GM03348 (cell line): ENCODE results near the gene ADISSP.

ENCODE experiments used
- DNase-seq: peaks from one replicate; pipeline ENCODE4 v3.0.0; 2012; ENCODE audit warnings: low spot score

The ADISSP gene

GRCh38 chr20:3714092-3714491 lies 53.5 kb downstream of the ADISSP start:
- no peak for DNase-seq

DNA sequence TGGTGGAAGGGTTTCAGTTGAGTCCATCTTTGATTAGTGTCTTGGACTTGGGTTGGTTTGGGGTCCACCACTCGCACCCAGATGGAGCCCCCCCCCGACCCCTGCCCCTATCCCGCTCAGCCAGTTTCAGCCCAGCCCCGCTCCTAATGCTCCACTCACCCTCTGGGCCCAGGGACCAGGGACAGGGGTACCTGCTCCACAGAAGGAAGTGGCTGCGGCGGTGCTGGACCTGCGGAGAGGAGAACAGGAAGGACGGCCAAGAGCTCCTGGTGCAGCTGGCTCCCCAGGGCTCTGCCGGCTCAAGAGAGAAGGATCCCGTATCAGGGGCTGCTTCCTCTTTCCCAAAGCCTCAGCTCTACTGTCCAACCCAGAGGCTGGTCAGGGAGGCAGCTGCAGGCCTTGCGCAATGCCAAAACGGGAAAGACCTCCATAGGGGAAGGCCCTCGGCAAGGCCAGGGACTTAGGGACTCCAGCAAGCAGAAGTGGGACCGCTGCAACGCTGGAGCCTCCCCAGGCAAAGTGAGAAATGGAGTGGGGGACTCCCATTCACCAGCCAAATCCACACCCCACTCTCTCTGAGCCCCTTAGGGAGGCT lies 55.2 kb downstream of the ADISSP start, which contains the start of gene SIGLEC1:
TSS of gene SIGLEC1 (minus strand) at position 322 of the 595 bp plus-strand sequence. CDS start 5,472 bp downstream, outside the sequence.
- DNase-seq = no peak

GRCh38 chr20:3711484-3711941 lies 56.0 kb downstream of the ADISSP start:
- DNase-seq = no peak

GRCh38 chr20:3710703-3711483 lies 56.7 kb downstream of the ADISSP start:
- peak; percentile 93 for DNase-seq

DNA sequence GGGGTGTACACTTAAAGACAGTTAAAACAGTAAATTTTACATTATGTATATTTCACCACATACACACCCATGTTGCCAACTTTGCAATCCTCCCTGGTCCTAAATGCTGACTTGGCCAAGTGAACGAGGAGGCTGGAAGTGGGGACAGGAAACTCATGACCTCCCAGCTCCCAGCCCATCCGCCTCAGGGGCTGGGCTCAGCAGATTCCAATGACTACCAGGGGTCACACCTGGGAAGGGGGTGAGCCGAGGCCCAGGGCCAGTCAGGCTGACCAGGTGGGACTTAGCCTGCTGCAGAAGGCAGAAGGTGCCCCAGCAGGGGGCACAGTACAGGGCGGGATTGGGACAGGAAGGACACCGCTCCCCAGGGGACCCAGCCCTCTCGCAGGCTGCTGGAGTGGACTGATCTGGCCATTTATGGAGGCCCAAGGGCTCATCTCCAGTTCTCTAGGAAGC lies 57.5 kb downstream of the ADISSP start:
- DNase-seq = no peak

DNA sequence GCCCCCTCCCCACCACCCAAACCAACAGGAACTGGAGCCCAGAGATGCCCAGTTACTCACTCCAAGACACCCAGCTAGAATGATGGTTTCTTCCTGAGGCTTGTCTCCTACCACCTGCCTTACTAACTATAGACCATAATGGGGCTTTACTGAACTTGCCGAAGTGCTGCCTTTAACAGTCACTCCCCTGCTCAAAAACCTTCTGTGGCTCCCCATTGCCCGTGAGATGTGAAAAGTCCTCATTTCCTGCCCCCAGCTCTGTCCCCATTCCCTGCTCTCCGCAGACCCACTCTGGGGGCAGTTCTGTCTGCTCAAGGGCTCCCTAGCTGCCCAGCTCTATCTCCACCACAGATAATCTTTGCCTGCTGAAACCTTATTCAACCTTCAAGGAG lies 60.0 kb downstream of the ADISSP start:
- no peak for DNase-seq

- peak; percentile 72 for DNase-seq
Measured at GRCh38 chr20:3706774-3707507, 60.6 kb downstream of the ADISSP start.

DNA sequence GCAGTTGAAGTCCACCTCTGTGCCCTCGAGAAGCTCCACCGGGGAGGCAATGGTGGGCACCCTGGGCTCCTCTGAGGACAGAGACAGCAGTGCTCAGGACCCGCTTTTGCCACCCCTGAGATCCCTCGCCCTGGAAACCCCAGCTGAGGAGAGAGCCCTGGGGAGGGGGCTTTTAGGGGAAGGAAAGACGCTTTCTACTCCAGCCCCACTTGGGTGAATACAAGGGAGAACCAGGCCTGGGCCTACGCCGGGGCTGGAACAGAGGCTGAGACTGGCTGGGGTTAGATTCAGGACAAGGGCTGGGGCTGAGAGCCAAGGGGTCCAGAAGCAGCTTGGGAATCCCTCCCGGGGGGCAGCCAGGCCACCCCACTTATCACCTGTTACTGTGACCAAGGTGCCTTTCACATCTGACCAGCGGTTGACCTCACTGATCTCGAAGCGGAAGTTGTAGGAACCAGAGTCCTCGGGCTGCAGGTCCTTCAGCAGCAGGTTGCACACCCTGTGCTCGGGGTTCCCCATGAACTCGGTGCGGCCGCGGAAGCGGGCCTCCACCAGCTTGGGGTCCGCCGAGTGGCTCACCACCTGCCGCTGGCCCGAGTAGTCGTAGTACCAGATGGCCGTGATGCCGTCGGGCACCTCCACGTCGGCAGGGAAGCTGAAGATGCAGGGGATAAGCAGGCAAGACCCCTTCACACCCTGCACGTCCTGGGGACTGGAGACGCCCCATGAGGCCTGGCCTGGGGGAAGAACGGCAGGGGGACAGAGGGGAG lies 61.4 kb downstream of the ADISSP start:
- DNase-seq = no peak

- DNase-seq = no peak
Measured at GRCh38 chr20:3705491-3705969, 62.0 kb downstream of the ADISSP start.

DNA sequence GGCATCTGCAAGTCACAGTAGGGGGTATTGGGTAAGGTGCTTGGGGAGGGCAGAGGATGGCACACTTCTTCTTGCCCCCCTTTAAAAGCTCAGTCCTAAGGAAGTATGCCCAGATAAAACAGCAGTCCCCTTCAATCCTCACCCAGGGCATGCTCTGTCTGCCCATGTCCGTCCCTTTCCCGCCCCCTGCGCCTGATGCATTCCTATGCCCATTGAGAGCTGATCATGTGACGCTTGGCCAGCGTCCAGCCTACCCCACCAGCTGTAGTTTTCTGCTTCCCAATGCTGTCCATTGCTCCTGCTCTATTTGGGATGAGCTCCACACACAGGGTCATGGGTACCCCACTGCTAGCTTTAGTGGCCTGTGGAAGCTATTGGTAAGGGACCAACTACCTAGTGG lies 63.5 kb downstream of the ADISSP start:
- no peak for DNase-seq
